ENCODE data around the gene SYNE1. TPM values are rescaled to one million over a fixed set of nuclear protein-coding genes. Genes with fewer than 3 reads are reported as not detected.

Gene SYNE1
- polyA plus RNA-seq, 1 donor from 2014 or later: 38.5 TPM

DNA sequence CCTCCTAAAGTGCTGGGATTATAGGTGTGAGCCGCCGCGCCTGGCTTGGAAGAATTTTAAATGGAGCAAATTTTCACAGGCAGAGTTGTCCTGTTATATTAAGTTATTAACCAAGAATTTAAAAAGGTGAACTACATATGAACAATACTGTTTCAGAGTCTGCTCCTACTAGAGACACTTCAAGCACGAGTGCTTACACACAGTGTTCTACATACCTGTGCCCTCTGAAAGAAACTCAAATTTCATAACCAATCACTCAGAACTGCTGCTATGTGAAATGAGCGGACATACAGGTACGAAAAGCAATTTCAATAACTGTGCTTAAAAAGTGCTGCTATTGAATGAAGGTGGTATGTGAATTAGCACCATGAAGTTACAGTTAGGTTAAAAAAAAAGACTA, 262.0 kb downstream of the SYNE1 start:
- no peaks in the 10 kb centered on the region for H3K9me3 ChIP-seq (ENCODE audit: low read length)
- no peaks in the 10 kb centered on the region for H3F3A ChIP-seq (ENCODE audit: insufficient read depth, low read length, poor library complexity, severe bottlenecking)
- H3K4me2 ChIP-seq (ENCODE audit: low read length): no peak overlapping the region
- no peak overlapping the region for H2AFZ ChIP-seq (ENCODE audit: low read depth, low read length)
- H3K79me2 ChIP-seq (replicated peaks; ENCODE audit: insufficient read depth, low read length): no peaks in the 10 kb centered on the region
- no peaks in the 10 kb centered on the region for H3K9me2 ChIP-seq (ENCODE audit: insufficient read depth, low read length)
- H3K27ac ChIP-seq (ENCODE audit: low read length): no peak overlapping the region
- TF ChIP-seq EZH2 (IDR thresholded peaks at IDR 0.05; ENCODE audit: borderline replicate concordance, insufficient read depth, low read length, poor library complexity, severe bottlenecking) (no peak), RAD21 (conservative IDR thresholded peaks at IDR 0.05) (no peak), TAF1 (IDR thresholded peaks at IDR 0.05; ENCODE audit: low read depth) (no peak), EP300 (conservative IDR thresholded peaks at IDR 0.05; ENCODE audit: poor library complexity, severe bottlenecking) (no peak), SMC3 (conservative IDR thresholded peaks at IDR 0.05; ENCODE audit: poor library complexity) (no peak), MXI1 (conservative IDR thresholded peaks at IDR 0.05; ENCODE audit: poor library complexity, severe bottlenecking) (no peak)
- TF ChIP-seq, protein P1, sequence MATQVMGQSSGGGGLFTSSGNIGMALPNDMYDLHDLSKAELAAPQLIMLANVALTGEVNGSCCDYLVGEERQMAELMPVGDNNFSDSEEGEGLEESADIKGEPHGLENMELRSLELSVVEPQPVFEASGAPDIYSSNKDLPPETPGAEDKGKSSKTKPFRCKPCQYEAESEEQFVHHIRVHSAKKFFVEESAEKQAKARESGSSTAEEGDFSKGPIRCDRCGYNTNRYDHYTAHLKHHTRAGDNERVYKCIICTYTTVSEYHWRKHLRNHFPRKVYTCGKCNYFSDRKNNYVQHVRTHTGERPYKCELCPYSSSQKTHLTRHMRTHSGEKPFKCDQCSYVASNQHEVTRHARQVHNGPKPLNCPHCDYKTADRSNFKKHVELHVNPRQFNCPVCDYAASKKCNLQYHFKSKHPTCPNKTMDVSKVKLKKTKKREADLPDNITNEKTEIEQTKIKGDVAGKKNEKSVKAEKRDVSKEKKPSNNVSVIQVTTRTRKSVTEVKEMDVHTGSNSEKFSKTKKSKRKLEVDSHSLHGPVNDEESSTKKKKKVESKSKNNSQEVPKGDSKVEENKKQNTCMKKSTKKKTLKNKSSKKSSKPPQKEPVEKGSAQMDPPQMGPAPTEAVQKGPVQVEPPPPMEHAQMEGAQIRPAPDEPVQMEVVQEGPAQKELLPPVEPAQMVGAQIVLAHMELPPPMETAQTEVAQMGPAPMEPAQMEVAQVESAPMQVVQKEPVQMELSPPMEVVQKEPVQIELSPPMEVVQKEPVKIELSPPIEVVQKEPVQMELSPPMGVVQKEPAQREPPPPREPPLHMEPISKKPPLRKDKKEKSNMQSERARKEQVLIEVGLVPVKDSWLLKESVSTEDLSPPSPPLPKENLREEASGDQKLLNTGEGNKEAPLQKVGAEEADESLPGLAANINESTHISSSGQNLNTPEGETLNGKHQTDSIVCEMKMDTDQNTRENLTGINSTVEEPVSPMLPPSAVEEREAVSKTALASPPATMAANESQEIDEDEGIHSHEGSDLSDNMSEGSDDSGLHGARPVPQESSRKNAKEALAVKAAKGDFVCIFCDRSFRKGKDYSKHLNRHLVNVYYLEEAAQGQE (IDR thresholded peaks at IDR 0.05; ENCODE audit: borderline replicate concordance): no peak
- H3K27me3 ChIP-seq (ENCODE audit: insufficient read depth, low read depth, low read length): no peaks in the 10 kb centered on the region
- H3K9ac ChIP-seq (ENCODE audit: low read length): no peak overlapping the region
- H4K20me1 ChIP-seq (ENCODE audit: insufficient read depth): no peaks in the 10 kb centered on the region
- H3K36me3 ChIP-seq (ENCODE audit: insufficient read depth, low read length): no peaks in the 10 kb centered on the region
- H3K4me3 ChIP-seq (ENCODE audit: low read length): no peak overlapping the region

DNA sequence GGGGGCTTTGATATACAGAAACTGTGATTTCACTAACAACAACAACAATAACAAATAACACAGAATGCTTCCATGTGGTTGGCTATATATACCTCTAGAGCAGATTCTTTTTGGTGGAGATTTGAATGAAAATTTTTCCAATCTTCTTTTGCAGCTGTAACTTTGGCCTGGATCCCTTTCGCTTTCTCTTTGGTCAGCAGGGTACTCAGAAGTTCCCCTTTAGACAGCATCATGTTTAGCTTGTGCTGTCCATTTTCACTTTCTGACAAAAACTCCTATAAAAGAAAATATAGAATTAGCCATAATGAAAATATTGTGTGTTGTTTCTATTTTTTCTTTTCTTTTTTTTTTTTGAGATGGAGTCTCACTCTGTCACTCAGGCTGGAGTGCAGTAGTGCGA, 264.2 kb downstream of the SYNE1 start:
- Histone ChIP-seq H2AFZ (ENCODE audit: low read depth, low read length) (no peak overlapping the region), H3K9me2 (ENCODE audit: insufficient read depth, low read length) (no peaks in the 10 kb centered on the region), H3K9ac (ENCODE audit: low read length) (no peak overlapping the region), H3K9me3 (ENCODE audit: low read length) (no peaks in the 10 kb centered on the region), H4K20me1 (ENCODE audit: insufficient read depth) (no peaks in the 10 kb centered on the region), H3F3A (ENCODE audit: insufficient read depth, low read length, poor library complexity, severe bottlenecking) (no peaks in the 10 kb centered on the region), H3K27ac (ENCODE audit: low read length) (no peak overlapping the region), H3K4me3 (ENCODE audit: low read length) (no peak overlapping the region), H3K79me2 (replicated peaks; ENCODE audit: insufficient read depth, low read length) (no peaks in the 10 kb centered on the region), H3K36me3 (ENCODE audit: insufficient read depth, low read length) (no peaks in the 10 kb centered on the region), H3K27me3 (ENCODE audit: insufficient read depth, low read depth, low read length) (no peaks in the 10 kb centered on the region), H3K4me2 (ENCODE audit: low read length) (no peak overlapping the region)
- TF ChIP-seq EP300 (conservative IDR thresholded peaks at IDR 0.05; ENCODE audit: poor library complexity, severe bottlenecking): no peak
- TF ChIP-seq, protein P1 (IDR thresholded peaks at IDR 0.05; ENCODE audit: borderline replicate concordance): no peak
- TF ChIP-seq SMC3 (conservative IDR thresholded peaks at IDR 0.05; ENCODE audit: poor library complexity): no peak
- no peak for TF ChIP-seq TAF1 (IDR thresholded peaks at IDR 0.05; ENCODE audit: low read depth)
- no peak for TF ChIP-seq MXI1 (conservative IDR thresholded peaks at IDR 0.05; ENCODE audit: poor library complexity, severe bottlenecking)
- no peak for TF ChIP-seq POLR2AphosphoS5 (IDR thresholded peaks at IDR 0.05)
- TF ChIP-seq EZH2 (IDR thresholded peaks at IDR 0.05; ENCODE audit: borderline replicate concordance, insufficient read depth, low read length, poor library complexity, severe bottlenecking): no peak
- TF ChIP-seq, protein P2, sequence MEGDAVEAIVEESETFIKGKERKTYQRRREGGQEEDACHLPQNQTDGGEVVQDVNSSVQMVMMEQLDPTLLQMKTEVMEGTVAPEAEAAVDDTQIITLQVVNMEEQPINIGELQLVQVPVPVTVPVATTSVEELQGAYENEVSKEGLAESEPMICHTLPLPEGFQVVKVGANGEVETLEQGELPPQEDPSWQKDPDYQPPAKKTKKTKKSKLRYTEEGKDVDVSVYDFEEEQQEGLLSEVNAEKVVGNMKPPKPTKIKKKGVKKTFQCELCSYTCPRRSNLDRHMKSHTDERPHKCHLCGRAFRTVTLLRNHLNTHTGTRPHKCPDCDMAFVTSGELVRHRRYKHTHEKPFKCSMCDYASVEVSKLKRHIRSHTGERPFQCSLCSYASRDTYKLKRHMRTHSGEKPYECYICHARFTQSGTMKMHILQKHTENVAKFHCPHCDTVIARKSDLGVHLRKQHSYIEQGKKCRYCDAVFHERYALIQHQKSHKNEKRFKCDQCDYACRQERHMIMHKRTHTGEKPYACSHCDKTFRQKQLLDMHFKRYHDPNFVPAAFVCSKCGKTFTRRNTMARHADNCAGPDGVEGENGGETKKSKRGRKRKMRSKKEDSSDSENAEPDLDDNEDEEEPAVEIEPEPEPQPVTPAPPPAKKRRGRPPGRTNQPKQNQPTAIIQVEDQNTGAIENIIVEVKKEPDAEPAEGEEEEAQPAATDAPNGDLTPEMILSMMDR (IDR thresholded peaks at IDR 0.05; ENCODE audit: poor library complexity, severe bottlenecking): no peak
- no peak for TF ChIP-seq RAD21 (conservative IDR thresholded peaks at IDR 0.05)
